A549 (cell line): ENCODE data around the gene ARMC6. TPM values are rescaled to one million over a fixed set of nuclear protein-coding genes. Genes with fewer than 3 reads are reported as not detected.

Source experiments
- ATAC-seq, 2 experiments: fragments of 200-7000 bp in 1 of 2; fragments of >200 bp in 1 of 2; cut with Nextera tagmentation in 1 of 2; cut with Tn5 transposase in 1 of 2; 3 replicates each; pipeline versions ENCODE4 v1.8.0 to v1.9.1; 2018 to 2020; ENCODE audit warnings: mild to moderate bottlenecking in 1 of 2, moderate library complexity in 1 of 2
- CTCF ChIA-PET: fragments of 300-600 bp; sonication (Branson Sonifier 250); formaldehyde crosslinking; extraction: SDS; loops from one replicate; lab custom pipeline; 2021; ENCODE audit warnings: antibody characterized with exemption, inconsistent platforms; lab: Yijun Ruan, JAX
- POLR2A ChIA-PET: fragments of 350-600 bp; formaldehyde crosslinking; extraction: SDS; loops from one replicate; lab custom pipeline; 2021; ENCODE audit warnings: antibody characterized with exemption, inconsistent platforms; lab: Yijun Ruan, JAX
- DNase-seq, 2 experiments: peaks; one replicate each; pipeline versions ENCODE4 v3.0.0 to v3.0.0-alpha.2; 2011 to 2016; ENCODE audit warnings: low read depth in 1 of 2, low spot score in 1 of 2
- FAIRE-seq: peaks from 2 replicates; lab custom pipeline; 2011; peaks lifted over from hg19 to GRCh38; lab: Jason Lieb, UNC
- H3K27ac ChIP-seq, 2 experiments: fragments of >200 bp; sonication (Bioruptor Twin); formaldehyde crosslinking; 3 replicates each; pipeline ENCODE4 v1.5.1; 2016 to 2017
- H3K4me1 ChIP-seq: fragments of >200 bp; sonication (Bioruptor Twin); formaldehyde crosslinking; 3 replicates; pipeline ENCODE4 v1.6.1; 2016
- H3K4me2 ChIP-seq: fragments of >200 bp; sonication (Bioruptor Twin); formaldehyde crosslinking; 3 replicates; pipeline ENCODE4 v1.6.1; 2016
- H3K4me3 ChIP-seq: fragments of >200 bp; sonication (Bioruptor Twin); formaldehyde crosslinking; 3 replicates; pipeline ENCODE4 v1.5.1; 2016
- H3K9me3 ChIP-seq: fragments of >200 bp; sonication (Bioruptor Twin); formaldehyde crosslinking; 3 replicates; pipeline ENCODE4 v1.6.1; 2016
- BHLHE40 ChIP-seq: IDR thresholded peaks from 2 replicates; pipeline ENCODE4 v1.6.1; 2012; ENCODE audit warnings: low read depth, low read length, inconsistent platforms
- CBX2 ChIP-seq: fragments of 200-600 bp; sonication (generic); IDR thresholded peaks from 2 replicates; pipeline ENCODE4 v1.6.1; 2016; ENCODE audit warnings: low read depth, mild to moderate bottlenecking, borderline replicate concordance
- CBX8 ChIP-seq: fragments of 200-600 bp; sonication (generic); IDR thresholded peaks from 2 replicates; pipeline ENCODE4 v1.6.1; 2016
- CHD4 ChIP-seq: fragments of 200-600 bp; sonication (generic); IDR thresholded peaks from 2 replicates; pipeline ENCODE4 v1.6.1; 2016; ENCODE audit warnings: antibody characterized with exemption, mild to moderate bottlenecking, borderline replicate concordance
- EHF ChIP-seq: fragments of 250-450 bp; sonication (Bioruptor Pico); IDR thresholded peaks from 2 replicates; pipeline ENCODE4 v1.5.0; 2020; ENCODE audit warnings: mild to moderate bottlenecking
- ESRRA ChIP-seq: fragments of 150-350 bp; IDR thresholded peaks from 2 replicates; pipeline ENCODE4 v1.6.1; 2014; ENCODE audit warnings: mild to moderate bottlenecking, low read length, borderline replicate concordance
- FOSB ChIP-seq: fragments of 250-450 bp; sonication (Bioruptor Pico); IDR thresholded peaks from 2 replicates; pipeline ENCODE4 v1.5.0; 2020; ENCODE audit warnings: mild to moderate bottlenecking, moderate library complexity
- FOSL2 ChIP-seq, 2 experiments: fragments of 450-650 bp in 1 of 2; fragments of >200 bp in 1 of 2; sonication (Bioruptor Twin) in 1 of 2; formaldehyde crosslinking; IDR thresholded peaks; 2 replicates each; pipeline versions ENCODE4 v1.5.0 to v1.6.1; 2016 to 2020; ENCODE audit warnings: mild to moderate bottlenecking in 1 of 2, moderate library complexity in 1 of 2
- GATA3 ChIP-seq: IDR thresholded peaks from 2 replicates; pipeline ENCODE4 v1.6.1; 2012; ENCODE audit warnings: borderline replicate concordance
- HEYL ChIP-seq: fragments of 250-450 bp; sonication (Bioruptor Pico); IDR thresholded peaks from 2 replicates; pipeline ENCODE4 v1.8.0; 2021; ENCODE audit warnings: mild to moderate bottlenecking, moderate library complexity
- HOXB13 ChIP-seq: fragments of 250-450 bp; sonication (Bioruptor Pico); IDR thresholded peaks from 2 replicates; pipeline ENCODE4 v1.5.0; 2020; ENCODE audit warnings: low read depth, mild to moderate bottlenecking, moderate library complexity
- HOXB5 ChIP-seq: fragments of 250-450 bp; sonication (Bioruptor Pico); IDR thresholded peaks from 2 replicates; pipeline ENCODE4 v1.5.0; 2020; ENCODE audit warnings: mild to moderate bottlenecking, moderate library complexity
- JUN ChIP-seq, 2 experiments: fragments of >200 bp; sonication (Bioruptor Twin); formaldehyde crosslinking; IDR thresholded peaks; 2 replicates in 1 of 2; 3 replicates in 1 of 2; pipeline ENCODE4 v1.6.1; 2016 to 2017
- JUNB ChIP-seq: fragments of >200 bp; sonication (Bioruptor Twin); formaldehyde crosslinking; IDR thresholded peaks from 2 replicates; pipeline ENCODE4 v1.6.1; 2016
- NPAS2 ChIP-seq: fragments of 250-450 bp; sonication (Bioruptor Pico); IDR thresholded peaks from 2 replicates; pipeline ENCODE4 v1.8.0; 2022; ENCODE audit warnings: mild to moderate bottlenecking, moderate library complexity, borderline replicate concordance
- POLR2AphosphoS2 ChIP-seq: conservative IDR thresholded peaks from 2 replicates; pipeline ENCODE4 v1.6.1; 2012; ENCODE audit warnings: low read length, improper control_type of control experiment, inconsistent platforms
- RARB ChIP-seq: fragments of 250-450 bp; sonication (Bioruptor Pico); IDR thresholded peaks from 2 replicates; pipeline ENCODE4 v1.8.0; 2021; ENCODE audit warnings: mild to moderate bottlenecking, moderate library complexity
- RFX5 ChIP-seq: fragments of 450-650 bp; IDR thresholded peaks from 2 replicates; pipeline ENCODE4 v1.7.1; 2014; ENCODE audit warnings: antibody characterized with exemption, mild to moderate bottlenecking, moderate library complexity
- RNF2 ChIP-seq: fragments of 200-600 bp; sonication (generic); IDR thresholded peaks from 2 replicates; pipeline ENCODE4 v1.6.1; 2016; ENCODE audit warnings: low read depth, mild to moderate bottlenecking, antibody characterized with exemption, moderate library complexity, borderline replicate concordance
- SMC3 ChIP-seq: fragments of >200 bp; sonication (Bioruptor Twin); formaldehyde crosslinking; IDR thresholded peaks from 3 replicates; pipeline ENCODE4 v1.6.1; 2018; ENCODE audit warnings: inconsistent platforms
- TP53 ChIP-seq: fragments of 250-450 bp; sonication (Bioruptor Pico); IDR thresholded peaks from 2 replicates; pipeline ENCODE4 v1.5.0; 2021; ENCODE audit warnings: mild to moderate bottlenecking, moderate library complexity
- WGBS: methylation state at CpG from one replicate; pipeline ENCODE4 v1.1.6; 2017; ENCODE audit errors: missing lambda C conversion rate; 5-methylcytosine and 5-hydroxymethylcytosine counted together
- polyA plus RNA-seq, 4 experiments: library from polyadenylated mRNA; depleted of rRNA in 3 of 4; stranded (reverse); fragments of >200 nt; fragmentation: RNase III in 1 of 4; extraction: RNeasy Plus Mini Kit Qiagen cat#74134 plus additional on column Dnase treatment in 1 of 4; gene quantifications; 2 replicates in 3 of 4; 3 replicates in 1 of 4; pipeline ENCODE4 v1.2.3, GENCODE V29; 2011 to 2017
- TF ChIP-seq, protein P1 (sequence below): IDR thresholded peaks from 2 replicates; pipeline ENCODE4 v1.6.1; 2012
- TF ChIP-seq, protein P2 (sequence below): fragments of >200 bp; sonication (Bioruptor Twin); formaldehyde crosslinking; IDR thresholded peaks from 3 replicates; pipeline ENCODE4 v1.5.1; 2016

ARMC6 gene
- polyA plus RNA-seq, 2 of the 4 experiments (the other 2 are of a cell fraction) = 18.2 to 27.6 TPM

DNA sequence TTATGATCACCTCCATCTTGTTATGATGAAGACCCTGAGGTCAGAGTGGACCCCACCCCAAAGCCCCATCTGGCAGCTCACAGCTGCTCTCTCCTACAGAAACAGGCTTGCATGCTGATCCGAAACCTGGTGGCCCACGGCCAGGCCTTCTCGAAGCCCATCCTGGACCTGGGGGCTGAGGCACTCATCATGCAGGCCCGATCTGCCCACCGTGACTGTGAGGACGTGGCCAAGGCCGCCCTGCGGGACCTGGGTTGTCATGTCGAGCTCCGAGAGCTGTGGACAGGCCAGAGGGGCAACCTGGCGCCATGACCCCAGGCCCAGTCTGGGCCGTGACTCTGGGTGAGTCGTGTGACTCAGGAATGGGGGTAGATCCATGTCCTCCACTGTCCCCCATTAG, 23.9 kb downstream of the ARMC6 start:
- Histone ChIP-seq H3K9me3 (no peaks in the 10 kb centered on the region), H3K27ac (no peak overlapping the region), H3K4me1 (peaks cover 3% of the 10 kb centered on the region; the same call in 2 of the 3 replicates), H3K4me3 (no peak overlapping the region), H3K4me2 (no peak overlapping the region)
- POLR2A ChIA-PET = no interaction called here
- CTCF ChIA-PET = interaction anchor here (1.0 to 1.2 kb wide), 2 partner anchors 82 to 117 kb away, joined by 3 to 6 read pairs; no protein-coding TSS in a partner anchor
- 94% methylated on average over 12 of the region's 13 CpGs for WGBS
- ATAC-seq (no peak), FAIRE-seq (no peak), DNase-seq (no peak)
- TF ChIP-seq ESRRA = no peak
- no peak for TF ChIP-seq SMC3
- TF ChIP-seq CHD4 = no peak
- TF ChIP-seq JUN (IDR thresholded peaks at IDR 0.05) = no peak
- TF ChIP-seq HOXB5 (CRISPR knock-in tag) = no peak
- TF ChIP-seq, protein P1, sequence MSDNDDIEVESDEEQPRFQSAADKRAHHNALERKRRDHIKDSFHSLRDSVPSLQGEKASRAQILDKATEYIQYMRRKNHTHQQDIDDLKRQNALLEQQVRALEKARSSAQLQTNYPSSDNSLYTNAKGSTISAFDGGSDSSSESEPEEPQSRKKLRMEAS = no peak
- TF ChIP-seq, all 56 proteins: peak for 0

DNA sequence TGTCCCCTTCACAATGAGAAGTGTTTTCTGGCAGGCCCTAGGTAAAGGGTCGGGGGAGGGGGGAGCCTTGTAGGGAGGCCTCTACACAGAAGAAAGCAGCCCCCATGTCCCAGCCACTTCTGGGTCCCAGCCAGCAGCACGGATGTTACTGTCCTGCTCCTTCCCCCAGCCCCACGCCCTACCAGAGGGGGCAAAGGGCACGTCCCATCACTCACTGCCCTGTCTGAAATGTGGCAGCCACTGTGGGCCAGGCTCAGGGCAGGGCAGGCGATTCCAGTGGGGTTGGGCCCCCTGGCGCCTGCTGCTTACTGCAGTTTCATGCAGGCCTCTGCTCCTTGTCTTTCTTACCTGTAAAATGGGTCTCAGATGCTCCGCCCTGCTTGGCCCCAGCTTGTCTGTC, 24.3 kb downstream of the ARMC6 start:
- no peak for FAIRE-seq
- POLR2A ChIA-PET = no interaction called here
- H3K9me3 ChIP-seq = no peaks in the 10 kb centered on the region
- peaks cover 7% of the 10 kb centered on the region for H3K4me1 ChIP-seq
- H3K4me3 ChIP-seq = no peak overlapping the region
- TF ChIP-seq TP53 (CRISPR knock-in tag) (no peak), HEYL (no peak), POLR2AphosphoS2 (no peak), HOXB13 (no peak), EHF (CRISPR knock-in tag) (no peak), FOSB (CRISPR knock-in tag) (no peak), JUN (IDR thresholded peaks at IDR 0.05) (no peak), CBX2 (no peak), BHLHE40 (no peak), GATA3 (no peak), CBX8 (no peak)
- CTCF ChIA-PET = interaction anchor here (1.2 kb wide), 1 partner anchor 117 kb away, joined by 6 read pairs; no protein-coding TSS in a partner anchor
- DNase-seq = no peak
- no peak overlapping the region for H3K4me2 ChIP-seq
- no peak for ATAC-seq
- no peak overlapping the region for H3K27ac ChIP-seq
- 78% methylated on average over 5 of the region's 7 CpGs for WGBS

DNA sequence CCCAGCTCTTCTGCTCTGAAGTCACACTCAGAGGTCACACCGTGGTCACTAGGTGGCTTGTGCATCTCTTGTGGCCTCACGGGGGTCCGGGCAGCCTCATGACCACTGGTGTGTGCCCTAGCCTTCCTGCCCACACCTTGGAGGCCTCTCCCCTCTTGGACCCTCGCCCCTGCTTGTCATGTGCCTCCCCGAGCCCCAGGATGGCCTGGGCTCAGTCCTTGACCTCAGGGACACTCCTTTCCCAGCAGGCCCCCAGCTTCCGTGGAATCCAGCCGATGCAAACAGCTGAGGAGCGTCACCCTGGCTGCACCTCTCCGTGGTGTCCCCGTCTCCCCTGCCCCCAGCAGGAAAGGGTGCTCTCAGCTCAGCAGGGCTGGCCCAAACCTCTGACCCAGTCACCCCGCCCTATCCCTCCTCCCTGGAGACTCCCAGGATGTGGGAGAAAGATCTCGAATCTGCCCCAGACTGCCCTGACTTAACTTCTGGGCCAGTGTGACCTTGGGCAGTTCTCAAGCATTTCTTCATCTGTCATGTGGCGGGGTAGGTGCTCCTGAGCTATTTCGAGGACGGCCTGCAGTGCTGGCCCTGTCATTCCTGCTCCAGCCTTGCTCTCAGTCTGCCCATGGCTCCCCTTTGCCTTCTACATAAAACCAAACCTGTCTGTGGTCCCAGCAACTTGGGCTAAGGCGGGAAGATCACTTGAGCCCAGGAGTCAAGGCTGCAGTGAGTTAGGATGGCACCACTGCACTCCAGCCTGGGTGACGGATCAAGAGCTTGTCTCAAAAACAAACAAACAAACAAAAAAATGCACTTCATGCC, 25.8 kb downstream of the ARMC6 start:
- no peaks in the 10 kb centered on the region for H3K9me3 ChIP-seq
- DNase-seq (no peak), ATAC-seq (no peak), FAIRE-seq (no peak)
- peaks cover 11% of the 10 kb centered on the region for H3K4me1 ChIP-seq
- no peak overlapping the region for H3K27ac ChIP-seq
- no peak overlapping the region for H3K4me2 ChIP-seq
- H3K4me3 ChIP-seq = no peak overlapping the region
- ChIA-PET POLR2A (no interaction called here), CTCF (interaction anchor here (1.2 to 1.4 kb wide), 2 partner anchors 8 to 81 kb away, joined by 3 to 4 read pairs; no protein-coding TSS in a partner anchor)
- WGBS = 78% methylated on average over 10 of the region's 17 CpGs
- TF ChIP-seq, protein P2, sequence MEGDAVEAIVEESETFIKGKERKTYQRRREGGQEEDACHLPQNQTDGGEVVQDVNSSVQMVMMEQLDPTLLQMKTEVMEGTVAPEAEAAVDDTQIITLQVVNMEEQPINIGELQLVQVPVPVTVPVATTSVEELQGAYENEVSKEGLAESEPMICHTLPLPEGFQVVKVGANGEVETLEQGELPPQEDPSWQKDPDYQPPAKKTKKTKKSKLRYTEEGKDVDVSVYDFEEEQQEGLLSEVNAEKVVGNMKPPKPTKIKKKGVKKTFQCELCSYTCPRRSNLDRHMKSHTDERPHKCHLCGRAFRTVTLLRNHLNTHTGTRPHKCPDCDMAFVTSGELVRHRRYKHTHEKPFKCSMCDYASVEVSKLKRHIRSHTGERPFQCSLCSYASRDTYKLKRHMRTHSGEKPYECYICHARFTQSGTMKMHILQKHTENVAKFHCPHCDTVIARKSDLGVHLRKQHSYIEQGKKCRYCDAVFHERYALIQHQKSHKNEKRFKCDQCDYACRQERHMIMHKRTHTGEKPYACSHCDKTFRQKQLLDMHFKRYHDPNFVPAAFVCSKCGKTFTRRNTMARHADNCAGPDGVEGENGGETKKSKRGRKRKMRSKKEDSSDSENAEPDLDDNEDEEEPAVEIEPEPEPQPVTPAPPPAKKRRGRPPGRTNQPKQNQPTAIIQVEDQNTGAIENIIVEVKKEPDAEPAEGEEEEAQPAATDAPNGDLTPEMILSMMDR = no peak
- TF ChIP-seq RNF2 (no peak), NPAS2 (CRISPR knock-in tag) (no peak), EHF (CRISPR knock-in tag) (no peak), JUNB (no peak), RARB (CRISPR knock-in tag) (no peak), BHLHE40 (no peak), FOSL2 (IDR thresholded peaks at IDR 0.05) (no peak), FOSL2 (CRISPR knock-in tag; IDR thresholded peaks at IDR 0.05) (no peak), RFX5 (no peak)
